Panc1 (cell line): Measurements from ENCODE around the gene NCAPH2. TPM values are rescaled to one million over a fixed set of nuclear protein-coding genes. Genes with fewer than 3 reads are reported as not detected.

ENCODE experiments used
- ATAC-seq: fragments of 200-7000 bp; cut with Tn5 transposase; 2 replicates; pipeline ENCODE4 v1.9.1; 2020; ENCODE audit warnings: mild to moderate bottlenecking, moderate library complexity
- BruUV-seq: library from RNA; stranded (reverse); fragments of 400-500 nt; replicated peaks from 2 replicates; lab custom pipeline; 2021; lab: Mats Ljungman, UMichigan
- CTCF ChIA-PET: fragments of 300-600 bp; sonication (Branson Sonifier 250); formaldehyde crosslinking; loops from one replicate; lab custom pipeline; 2022; ENCODE audit warnings: antibody characterized with exemption; lab: Charles Lee
- POLR2A ChIA-PET: fragments of 300-600 bp; sonication (Branson Sonifier 250); formaldehyde crosslinking; loops from one replicate; lab custom pipeline; 2022; ENCODE audit warnings: antibody characterized with exemption; lab: Charles Lee
- DNase-seq: peaks from one replicate; pipeline ENCODE4 v3.0.0-alpha.2; 2010; ENCODE audit warnings: low read depth, low spot score
- H3K27ac ChIP-seq: 2 replicates; pipeline ENCODE4 v1.5.1; 2011; ENCODE audit warnings: mild to moderate bottlenecking, low read length, inconsistent platforms
- H3K27me3 ChIP-seq: fragments of 200-500 bp; sonication (Bioruptor generic); 2 replicates; pipeline ENCODE4 v1.6.0; 2014; ENCODE audit warnings: low read length, inconsistent platforms; ENCODE audit not compliant: control insufficient read depth, insufficient read depth
- H3K36me3 ChIP-seq: fragments of 200-500 bp; sonication (Bioruptor generic); 2 replicates; pipeline ENCODE4 v1.5.1; 2014; ENCODE audit warnings: inconsistent platforms, mild to moderate bottlenecking, low read length, moderate library complexity; ENCODE audit not compliant: control insufficient read depth, insufficient read depth
- H3K4me1 ChIP-seq: 2 replicates; pipeline ENCODE4 v1.5.1; 2011; ENCODE audit warnings: inconsistent platforms, mild to moderate bottlenecking, low read length, moderate library complexity; ENCODE audit not compliant: control insufficient read depth, insufficient read depth
- H3K4me3 ChIP-seq, 2 experiments: 2 replicates each; pipeline ENCODE4 v1.5.1; 2011 to 2012; ENCODE audit warnings: low read depth in 2 of 2, low read length in 2 of 2, mild to moderate bottlenecking in 2 of 2, inconsistent platforms in 1 of 2, moderate library complexity in 1 of 2
- H3K9me3 ChIP-seq: fragments of 200-500 bp; sonication (Bioruptor generic); 2 replicates; pipeline ENCODE4 v1.5.1; 2014; ENCODE audit warnings: low read depth, mild to moderate bottlenecking, inconsistent platforms, low read length, moderate library complexity; ENCODE audit not compliant: control insufficient read depth, insufficient read depth
- POLR2AphosphoS5 ChIP-seq: IDR thresholded peaks from 2 replicates; pipeline ENCODE4 v1.6.1; 2012; ENCODE audit warnings: mild to moderate bottlenecking, low read depth, low read length, moderate library complexity
- REST ChIP-seq, 2 experiments: IDR thresholded peaks; 2 replicates each; pipeline ENCODE4 v1.6.1; 2011 to 2012; ENCODE audit warnings: low read depth in 2 of 2, control low read depth in 1 of 2, low read length in 1 of 2, mild to moderate bottlenecking in 1 of 2, moderate library complexity in 1 of 2; ENCODE audit not compliant: insufficient read depth in 1 of 2
- SIN3A ChIP-seq: IDR thresholded peaks from 2 replicates; pipeline ENCODE4 v1.6.1; 2012; ENCODE audit warnings: low read depth, mild to moderate bottlenecking, low read length, moderate library complexity, borderline replicate concordance; ENCODE audit not compliant: insufficient read depth
- TCF7L2 ChIP-seq: IDR thresholded peaks from 2 replicates; pipeline ENCODE4 v1.6.1; 2011; ENCODE audit warnings: mild to moderate bottlenecking, low read depth, low read length, inconsistent platforms
- in situ Hi-C: cut with HindIII; loops from 2 replicates; pipeline ENCODE4 v1.10.0; 2016; ENCODE audit warnings: low sequenced_read_pairs, low pct_unique_long_range_greater_than_20kb
- intact Hi-C: fragments of 100-400 bp; cut with micrococcal nuclease; formaldehyde crosslinking; loops from one replicate; pipeline ENCODE4 v1.10.0; 2022; ENCODE audit not compliant: unreplicated experiment
- total RNA-seq: library from RNA; stranded (reverse); gene quantifications from one replicate; pipeline ENCODE4 v1.2.1, GENCODE V29; 2021; ENCODE audit not compliant: unreplicated experiment
- TF ChIP-seq, protein P1 (sequence below): fragments of 450-650 bp; IDR thresholded peaks from 2 replicates; pipeline ENCODE4 v1.5.1; 2017; ENCODE audit warnings: mild to moderate bottlenecking

NCAPH2 gene
- total RNA-seq, 1 experiment from 2014 or later, result 55.6 TPM

DNA sequence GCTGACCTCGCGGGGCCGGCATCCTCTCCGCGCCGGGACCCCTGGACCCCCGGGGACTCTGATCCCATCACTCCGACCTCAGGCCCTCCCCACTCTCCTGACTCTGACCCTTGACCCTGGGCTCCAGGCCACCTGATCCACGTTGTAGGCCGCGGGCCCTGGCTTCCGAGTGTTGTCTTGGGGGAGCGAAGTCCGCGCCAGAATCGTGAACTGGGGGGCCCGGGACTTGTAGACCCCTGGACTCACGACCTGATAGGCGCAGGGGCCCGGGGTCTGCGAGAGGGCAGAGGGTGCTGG lies 22.5 kb downstream of the NCAPH2 start:
- BruUV-seq, result no TSS peak
- DNase-seq (no peak), ATAC-seq (no peak)
- Histone ChIP-seq H3K9me3 (no peaks in the 10 kb centered on the region), H3K4me1 (peaks cover 7% of the 10 kb centered on the region), H3K27me3 (no peaks in the 10 kb centered on the region), H3K4me3 (peak overlapping the region; percentile 56 to 79), H3K27ac (peak overlapping the region; percentile 91), H3K36me3 (no peaks in the 10 kb centered on the region; the same call in 1 of the 2 replicates)
- ChIA-PET POLR2A (no interaction called here), CTCF (no interaction called here)
- no peak for TF ChIP-seq POLR2AphosphoS5
- TF ChIP-seq, protein P1, sequence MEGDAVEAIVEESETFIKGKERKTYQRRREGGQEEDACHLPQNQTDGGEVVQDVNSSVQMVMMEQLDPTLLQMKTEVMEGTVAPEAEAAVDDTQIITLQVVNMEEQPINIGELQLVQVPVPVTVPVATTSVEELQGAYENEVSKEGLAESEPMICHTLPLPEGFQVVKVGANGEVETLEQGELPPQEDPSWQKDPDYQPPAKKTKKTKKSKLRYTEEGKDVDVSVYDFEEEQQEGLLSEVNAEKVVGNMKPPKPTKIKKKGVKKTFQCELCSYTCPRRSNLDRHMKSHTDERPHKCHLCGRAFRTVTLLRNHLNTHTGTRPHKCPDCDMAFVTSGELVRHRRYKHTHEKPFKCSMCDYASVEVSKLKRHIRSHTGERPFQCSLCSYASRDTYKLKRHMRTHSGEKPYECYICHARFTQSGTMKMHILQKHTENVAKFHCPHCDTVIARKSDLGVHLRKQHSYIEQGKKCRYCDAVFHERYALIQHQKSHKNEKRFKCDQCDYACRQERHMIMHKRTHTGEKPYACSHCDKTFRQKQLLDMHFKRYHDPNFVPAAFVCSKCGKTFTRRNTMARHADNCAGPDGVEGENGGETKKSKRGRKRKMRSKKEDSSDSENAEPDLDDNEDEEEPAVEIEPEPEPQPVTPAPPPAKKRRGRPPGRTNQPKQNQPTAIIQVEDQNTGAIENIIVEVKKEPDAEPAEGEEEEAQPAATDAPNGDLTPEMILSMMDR, result no peak
- TF ChIP-seq TCF7L2, result no peak
- TF ChIP-seq REST (IDR thresholded peaks at IDR 0.05; ENCODE audit: insufficient read depth in 1 of 2, low read depth in 2 of 2, low read length in 1 of 2), result no peak
- no peak for TF ChIP-seq SIN3A
- in situ Hi-C loops, result no loop called here
- intact Hi-C loops, result no loop called here

DNA sequence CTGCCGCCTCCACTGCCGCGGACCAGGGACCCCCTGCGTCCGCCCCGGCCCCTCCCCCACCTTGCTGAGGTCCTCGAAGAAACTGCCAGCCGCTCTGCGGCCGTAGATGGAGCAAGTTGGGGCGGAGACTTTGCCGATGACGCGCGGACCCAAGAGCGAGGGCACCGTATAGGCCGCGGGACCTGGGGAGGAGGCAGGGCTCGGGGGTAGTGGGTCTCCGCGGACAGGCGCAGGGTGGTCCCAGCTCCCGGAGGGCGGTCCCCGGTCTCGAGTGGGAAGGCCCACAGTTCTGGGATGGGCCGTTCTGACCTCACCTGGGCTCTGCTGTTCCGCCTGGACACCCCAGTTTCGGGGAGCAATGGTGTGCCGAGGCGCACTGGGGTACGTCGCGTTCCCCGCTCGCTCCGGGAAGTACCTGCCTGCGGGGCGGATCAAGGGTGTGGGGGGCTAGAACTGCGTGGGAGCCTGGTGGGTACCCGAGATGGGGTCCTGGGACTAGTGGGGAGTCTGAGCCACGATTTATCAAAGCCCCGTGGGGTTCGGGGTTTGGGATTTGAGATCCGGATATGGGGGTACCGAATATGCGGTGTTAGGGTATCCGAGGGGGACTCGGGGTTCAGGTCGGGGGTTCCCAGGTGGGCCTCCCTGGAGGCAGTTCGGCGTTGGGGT lies 23.0 kb downstream of the NCAPH2 start:
- TF ChIP-seq REST (IDR thresholded peaks at IDR 0.05; ENCODE audit: insufficient read depth in 1 of 2, low read depth in 2 of 2, low read length in 1 of 2), result no peak
- TF ChIP-seq TCF7L2, result no peak
- TF ChIP-seq SIN3A, result 0 out of 2 replicates have a peak, but pooled peaks have one; percentile 18
- TF ChIP-seq, protein P1, result no peak
- peak; percentile 58 for TF ChIP-seq POLR2AphosphoS5
- ATAC-seq (peak; percentile 44), DNase-seq (no peak)
- ChIA-PET CTCF (no interaction called here), POLR2A (no interaction called here)
- in situ Hi-C loops, result no loop called here
- H3K27me3 ChIP-seq, result no peaks in the 10 kb centered on the region
- no peaks in the 10 kb centered on the region for H3K9me3 ChIP-seq
- intact Hi-C loops, result no loop called here
- BruUV-seq, result TSS peak; percentile 71
- peak overlapping the region; percentile 56 to 79 for H3K4me3 ChIP-seq
- peaks cover 7% of the 10 kb centered on the region for H3K4me1 ChIP-seq
- peak overlapping the region; percentile 91 for H3K27ac ChIP-seq
- H3K36me3 ChIP-seq, result no peaks in the 10 kb centered on the region; the same call in 1 of the 2 replicates
